ENCODE results near the gene PIAS1. TPM values are rescaled to one million over a fixed set of nuclear protein-coding genes. Genes with fewer than 3 reads are reported as not detected.

The PIAS1 gene
- total and polyA plus RNA-seq, 2 donors (not counting 3 experiments of a cell fraction or from before 2014, with no cell fraction given) = 23.7 to 24.2 TPM

- no TSS peak for BruUV-seq (replicated peaks)
- CTCF ChIA-PET = interaction anchor here (0.7 to 2.2 kb wide), 4 partner anchors 8 to 357 kb away, joined by 3 to 6 read pairs (median 4); no protein-coding TSS in a partner anchor
- Histone ChIP-seq H3K4me1 (ENCODE audit: control insufficient read depth, extremely low read depth, insufficient read depth, low read length) (no peaks in the 10 kb centered on the region), H3K27ac (ENCODE audit: insufficient read depth, low read depth, low read length) (no peak overlapping the region), H3K27me3 (ENCODE audit: control insufficient read depth in 2 of 2, insufficient read depth in 2 of 2, low read length in 2 of 2) (no peaks in the 10 kb centered on the region), H3K9me3 (replicated peaks; ENCODE audit: control insufficient read depth, insufficient read depth, low read length) (no peaks in the 10 kb centered on the region), H2AFZ (ENCODE audit: low read depth, low read length) (no peak overlapping the region), H3K4me2 (ENCODE audit: insufficient read depth, low read length) (no peak overlapping the region), H3K4me3 (replicated peaks in 1 of 3; ENCODE audit: insufficient read depth in 1 of 3, low read depth in 1 of 3, low read length in 3 of 3) (no peak overlapping the region), H4K20me1 (replicated peaks; ENCODE audit: control insufficient read depth, extremely low read depth, insufficient read depth, low read length) (no peaks in the 10 kb centered on the region), H3K9ac (replicated peaks; ENCODE audit: extremely low read depth, insufficient read depth, low read length) (no peak overlapping the region), H3K9me1 (replicated peaks; ENCODE audit: control insufficient read depth, extremely low read depth, insufficient read depth, low read length) (no peaks in the 10 kb centered on the region), H3K36me3 (ENCODE audit: control insufficient read depth in 2 of 2, extremely low read depth in 1 of 2, insufficient read depth in 2 of 2, low read length in 2 of 2) (no peaks in the 10 kb centered on the region), H3K79me2 (ENCODE audit: control insufficient read depth, insufficient read depth, low read length) (peaks cover 46% of the 10 kb centered on the region)
- dilution Hi-C loops (cut with MboI; ENCODE audit: extremely low pct_ligation_motif_present, low sequenced_read_pairs) (no loop called here), intact Hi-C loops (cut with micrococcal nuclease) (no loop called here)
- POLR2A ChIA-PET = no interaction called here
- TF ChIP-seq JUN (IDR thresholded peaks at IDR 0.05; ENCODE audit: borderline replicate concordance, insufficient read depth, insufficient read length, low read depth) (no peak), GATA2 (IDR thresholded peaks at IDR 0.05; ENCODE audit: insufficient read depth, insufficient read length, low read depth, low read length) (no peak), POLR2AphosphoS5 (IDR thresholded peaks at IDR 0.05; ENCODE audit: insufficient read depth, low read depth, low read length) (no peak), CTCF (IDR thresholded peaks at IDR 0.05; ENCODE audit: extremely low read depth in 1 of 2, insufficient read depth in 1 of 2, low read depth in 1 of 2, low read length in 2 of 2) (no peak), FOS (IDR thresholded peaks at IDR 0.05; ENCODE audit: borderline replicate concordance, insufficient read depth, low read length) (no peak), EZH2 (IDR thresholded peaks at IDR 0.05; ENCODE audit: borderline replicate concordance, low read depth, low read length, severe bottlenecking) (no peak), POLR2A (IDR thresholded peaks at IDR 0.05; ENCODE audit: low read depth, low read length) (no peak), MYC (IDR thresholded peaks at IDR 0.05; ENCODE audit: low read depth, low read length) (no peak)
- TF ChIP-seq, protein P1, sequence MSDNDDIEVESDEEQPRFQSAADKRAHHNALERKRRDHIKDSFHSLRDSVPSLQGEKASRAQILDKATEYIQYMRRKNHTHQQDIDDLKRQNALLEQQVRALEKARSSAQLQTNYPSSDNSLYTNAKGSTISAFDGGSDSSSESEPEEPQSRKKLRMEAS (IDR thresholded peaks at IDR 0.05; ENCODE audit: insufficient read depth, insufficient read length) = no peak
- DNase-seq (ENCODE audit: low read depth, low spot score) (no peak), FAIRE-seq (no peak)
These were observed 166.4 kb downstream of the PIAS1 start for GRCh38 chr15:68220489-68220888.

All from endothelial cell of umbilical vein (primary cell).